H9 (cell line): ENCODE results near the gene COL4A2. TPM values are rescaled to one million over a fixed set of nuclear protein-coding genes. Genes with fewer than 3 reads are reported as not detected.

Experiments used
- DNase-seq: peaks from one replicate; pipeline ENCODE4 v3.0.0-alpha.2; 2017
- H2AFZ ChIP-seq: one replicate; pipeline ENCODE4 v1.6.1; 2013; ENCODE audit warnings: mild to moderate bottlenecking, low read length, control low read depth, moderate library complexity
- H2AK5ac ChIP-seq: 2 replicates; pipeline ENCODE4 v1.6.1; 2013; ENCODE audit warnings: low read length, control low read depth, mixed read lengths; ENCODE audit not compliant: insufficient read length
- H2BK120ac ChIP-seq: one replicate; pipeline ENCODE4 v1.6.1; 2013; ENCODE audit warnings: low read depth, mild to moderate bottlenecking, low read length, control low read depth, inconsistent platforms; ENCODE audit not compliant: poor library complexity, severe bottlenecking
- H2BK12ac ChIP-seq: 2 replicates; pipeline ENCODE4 v1.6.1; 2013; ENCODE audit warnings: low read length, control low read depth, mixed read lengths, low read depth; ENCODE audit not compliant: insufficient read length
- H2BK15ac ChIP-seq: 2 replicates; pipeline ENCODE4 v1.6.1; 2013; ENCODE audit warnings: low read depth, low read length, control low read depth
- H2BK20ac ChIP-seq: one replicate; pipeline ENCODE4 v1.6.1; 2013; ENCODE audit warnings: low read depth, mild to moderate bottlenecking, low read length, control low read depth, inconsistent platforms; ENCODE audit not compliant: poor library complexity, severe bottlenecking
- H2BK5ac ChIP-seq: 2 replicates; pipeline ENCODE4 v1.6.1; 2013; ENCODE audit warnings: low read length, control low read depth, mixed read lengths; ENCODE audit not compliant: insufficient read length
- H3K14ac ChIP-seq: 2 replicates; pipeline ENCODE4 v1.6.1; 2013; ENCODE audit warnings: low read length, control low read depth; ENCODE audit not compliant: insufficient read depth
- H3K18ac ChIP-seq: 2 replicates; pipeline ENCODE4 v1.6.1; 2013; ENCODE audit warnings: low read depth, mild to moderate bottlenecking, mixed read lengths, low read length, control low read depth; ENCODE audit not compliant: insufficient read length
- H3K23ac ChIP-seq: 2 replicates; pipeline ENCODE4 v1.6.1; 2013; ENCODE audit warnings: low read length, control low read depth, mixed read lengths, low read depth; ENCODE audit not compliant: insufficient read length
- H3K23me2 ChIP-seq: 2 replicates; pipeline ENCODE4 v1.6.1; 2013; ENCODE audit warnings: low read depth, mild to moderate bottlenecking, mixed read lengths, low read length, control low read depth; ENCODE audit not compliant: insufficient read length, poor library complexity, severe bottlenecking
- H3K27ac ChIP-seq: 2 replicates; pipeline ENCODE4 v1.5.1; 2013; ENCODE audit warnings: low read length, control low read depth, mixed read lengths, low read depth; ENCODE audit not compliant: insufficient read length
- H3K27me3 ChIP-seq: 2 replicates; pipeline ENCODE4 v1.6.1; 2013; ENCODE audit warnings: low read length, control low read depth, inconsistent platforms; ENCODE audit not compliant: insufficient read depth
- H3K4ac ChIP-seq: 2 replicates; pipeline ENCODE4 v1.6.1; 2013; ENCODE audit warnings: low read depth, mild to moderate bottlenecking, control low read depth, inconsistent platforms, low read length, moderate library complexity
- H3K4me1 ChIP-seq: 2 replicates; pipeline ENCODE4 v1.6.1; 2013; ENCODE audit warnings: low read length, control low read depth, inconsistent platforms; ENCODE audit not compliant: insufficient read depth
- H3K4me2 ChIP-seq: 2 replicates; pipeline ENCODE4 v1.6.1; 2013; ENCODE audit warnings: low read length, control low read depth, mixed read lengths; ENCODE audit not compliant: insufficient read length, insufficient read depth
- H3K56ac ChIP-seq: 2 replicates; pipeline ENCODE4 v1.6.1; 2013; ENCODE audit warnings: low read depth, mild to moderate bottlenecking, mixed read lengths, low read length, control low read depth; ENCODE audit not compliant: insufficient read length
- H3K79me1 ChIP-seq: 2 replicates; pipeline ENCODE4 v1.6.1; 2013; ENCODE audit warnings: low read depth, mild to moderate bottlenecking, moderate library complexity, low read length, control low read depth, inconsistent platforms; ENCODE audit not compliant: insufficient read depth, poor library complexity, severe bottlenecking
- H3K79me2 ChIP-seq: 2 replicates; pipeline ENCODE4 v1.6.1; 2013; ENCODE audit warnings: low read length, control low read depth, inconsistent platforms; ENCODE audit not compliant: insufficient read depth
- H3K9ac ChIP-seq: 2 replicates; pipeline ENCODE4 v1.6.1; 2013; ENCODE audit warnings: low read length, control low read depth, mixed read lengths; ENCODE audit not compliant: insufficient read length; ENCODE audit errors: extremely low read depth
- H3K9me3 ChIP-seq: one replicate; pipeline ENCODE4 v1.6.1; 2013; ENCODE audit warnings: low read depth, low read length, inconsistent platforms; ENCODE audit not compliant: control insufficient read depth
- H3T11ph ChIP-seq: one replicate; pipeline ENCODE4 v1.6.1; 2013; ENCODE audit warnings: mild to moderate bottlenecking, low read length, control low read depth, inconsistent platforms
- H4K20me1 ChIP-seq: one replicate; pipeline ENCODE4 v1.6.1; 2013; ENCODE audit not compliant: control insufficient read depth, insufficient read length, insufficient read depth
- H4K5ac ChIP-seq: 2 replicates; pipeline ENCODE4 v1.6.1; 2013; ENCODE audit warnings: low read depth, mild to moderate bottlenecking, mixed read lengths, low read length, control low read depth; ENCODE audit not compliant: insufficient read length
- H4K8ac ChIP-seq: replicated peaks from 2 replicates; pipeline ENCODE4 v1.6.1; 2013; ENCODE audit warnings: low read length, control low read depth, mixed read lengths, low read depth; ENCODE audit not compliant: insufficient read length
- H4K91ac ChIP-seq: 2 replicates; pipeline ENCODE4 v1.6.1; 2013; ENCODE audit warnings: low read depth, mild to moderate bottlenecking, moderate library complexity, mixed read lengths, low read length, control low read depth; ENCODE audit not compliant: insufficient read length
- H3K27ac Mint-ChIP-seq, 3 experiments: 2 replicates in 2 of 3; 3 replicates in 1 of 3; pipeline ENCODE4 v1.8.0; 2020 to 2021; ENCODE audit warnings: mixed read lengths in 3 of 3, mild to moderate bottlenecking in 1 of 3, moderate library complexity in 1 of 3
- H3K27me3 Mint-ChIP-seq: 2 replicates; pipeline ENCODE4 v1.8.0; 2021; ENCODE audit warnings: low read depth, mild to moderate bottlenecking, moderate library complexity, mixed read lengths
- H3K36me3 Mint-ChIP-seq, 3 experiments: 2 replicates in 2 of 3; 3 replicates in 1 of 3; pipeline ENCODE4 v1.8.0; 2020 to 2021; ENCODE audit warnings: low read depth in 3 of 3, mixed read lengths in 3 of 3; ENCODE audit not compliant: insufficient read depth in 1 of 3
- H3K4me1 Mint-ChIP-seq, 2 experiments: 2 replicates each; pipeline ENCODE4 v1.8.0; 2020; ENCODE audit warnings: mixed read lengths in 2 of 2
- H3K4me3 Mint-ChIP-seq, 2 experiments: 2 replicates in 1 of 2; 3 replicates in 1 of 2; pipeline ENCODE4 v1.8.0; 2020 to 2021; ENCODE audit warnings: mild to moderate bottlenecking in 2 of 2, mixed read lengths in 2 of 2, moderate library complexity in 1 of 2
- H3K9me3 Mint-ChIP-seq, 2 experiments: 2 replicates in 1 of 2; 3 replicates in 1 of 2; pipeline ENCODE4 v1.8.0; 2020; ENCODE audit warnings: mild to moderate bottlenecking in 2 of 2, mixed read lengths in 2 of 2, moderate library complexity in 1 of 2
- CTCF ChIP-seq: fragments of 200-600 bp; sonication (generic); conservative IDR thresholded peaks from 3 replicates; pipeline ENCODE4 v1.8.0; 2021; ENCODE audit warnings: antibody characterized with exemption, mild to moderate bottlenecking
- WGBS: extraction: QIAGEN DNeasy Blood & Tissue Kit; methylation state at CpG from one replicate; pipeline ENCODE4 v1.1.7; 2013; ENCODE audit warnings: missing lambda C conversion rate, low lambda C conversion rate, mixed read lengths; ENCODE audit not compliant: insufficient read length; ENCODE audit errors: extremely low coverage; 5-methylcytosine and 5-hydroxymethylcytosine counted together
- total RNA-seq: library from RNA; stranded (reverse); gene quantifications from 2 replicates; pipeline ENCODE4 v1.2.1, GENCODE V29; 2021

Gene COL4A2
- total RNA-seq, 1 experiment from 2014 or later, result 76.5 TPM

GRCh38 chr13:110350509-110350908, 43.4 kb downstream of the COL4A2 start:
- H4K8ac ChIP-seq, result no peak overlapping the region
- no peak overlapping the region for H3K4ac ChIP-seq
- peaks cover 4% of the 10 kb centered on the region for H3K4me1 ChIP-seq
- H3K23ac ChIP-seq, result no peak overlapping the region
- H4K5ac ChIP-seq, result no peak overlapping the region
- no peak overlapping the region for H3K4me3 Mint-ChIP-seq
- H2BK120ac ChIP-seq, result no peak overlapping the region
- no peaks in the 10 kb centered on the region for H3K9me3 ChIP-seq
- H2AFZ ChIP-seq, result no peak overlapping the region
- H3K4me1 Mint-ChIP-seq, result peaks cover 15 to 24% of the 10 kb centered on the region in 2 experiments
- no peak overlapping the region for H3K4me2 ChIP-seq
- H2BK12ac ChIP-seq, result no peak overlapping the region
- no peak overlapping the region for H3K56ac ChIP-seq
- H3T11ph ChIP-seq, result no peak overlapping the region
- H3K79me2 ChIP-seq, result no peaks in the 10 kb centered on the region
- no peaks in the 10 kb centered on the region for H4K20me1 ChIP-seq
- no peak for DNase-seq
- no peak overlapping the region for H2BK15ac ChIP-seq
- no peak overlapping the region for H2BK5ac ChIP-seq
- H3K27ac Mint-ChIP-seq, result peak overlapping the region in 1 of 3 experiments; percentile 1; a peak in 1 of 7 replicates
- no CpG with 5 or more reads among the region's 3 CpGs for WGBS
- no peaks in the 10 kb centered on the region; a peak in 1 of 5 replicates for H3K9me3 Mint-ChIP-seq
- H2BK20ac ChIP-seq, result no peak overlapping the region
- no peaks in the 10 kb centered on the region for H3K27me3 ChIP-seq
- H3K9ac ChIP-seq, result no peak overlapping the region
- H3K23me2 ChIP-seq, result no peaks in the 10 kb centered on the region
- H3K18ac ChIP-seq, result no peak overlapping the region
- no peak for TF ChIP-seq CTCF
- H2AK5ac ChIP-seq, result no peak overlapping the region
- H3K27ac ChIP-seq, result no peak overlapping the region
- H3K79me1 ChIP-seq, result no peaks in the 10 kb centered on the region
- no peaks in the 10 kb centered on the region; a peak in 2 of 7 replicates for H3K36me3 Mint-ChIP-seq
- no peak overlapping the region for H4K91ac ChIP-seq
- no peaks in the 10 kb centered on the region for H3K27me3 Mint-ChIP-seq
- H3K14ac ChIP-seq, result no peak overlapping the region
